Measurements from ENCODE around the gene CAPN3. TPM values are rescaled to one million over a fixed set of nuclear protein-coding genes. Genes with fewer than 3 reads are reported as not detected.

Gene CAPN3
- total RNA-seq, 1 experiment from 2014 or later = 0.54 TPM

GRCh38 chr15:42401544-42402454, 42.5 kb downstream of the CAPN3 start:
- Histone ChIP-seq H3K27ac (ENCODE audit: low read depth, low read length, poor library complexity, severe bottlenecking) (no peak overlapping the region), H3K36me3 (ENCODE audit: insufficient read depth, low read length, poor library complexity, severe bottlenecking) (no peaks in the 10 kb centered on the region), H3K27me3 (replicated peaks; ENCODE audit: insufficient read depth, low read depth, low read length, poor library complexity) (no peaks in the 10 kb centered on the region), H3K4me1 (ENCODE audit: insufficient read depth, low read length, poor library complexity, severe bottlenecking) (no peaks in the 10 kb centered on the region), H3K4me3 (ENCODE audit: low read depth, low read length, poor library complexity, severe bottlenecking) (no peak overlapping the region), H3K9me3 (ENCODE audit: low read depth, low read length, poor library complexity, severe bottlenecking) (no peaks in the 10 kb centered on the region)
- TF ChIP-seq EZH2 (IDR thresholded peaks at IDR 0.05; ENCODE audit: borderline replicate concordance, low read depth, low read length, poor library complexity, severe bottlenecking) = no peak
- BruUV-seq (replicated peaks) = no TSS peak
- CTCF ChIA-PET = no interaction called here
- no peak for DNase-seq (ENCODE audit: low spot score)
- POLR2A ChIA-PET (ENCODE audit: low non-redundant PET) = no interaction called here
- intact Hi-C loops (cut with micrococcal nuclease; ENCODE audit: unreplicated experiment) = no loop called here

- DNase-seq (ENCODE audit: low spot score) = no peak
- POLR2A ChIA-PET (ENCODE audit: low non-redundant PET) = no interaction called here
- no peak overlapping the region for H3K4me3 ChIP-seq (ENCODE audit: low read depth, low read length, poor library complexity, severe bottlenecking)
- no peaks in the 10 kb centered on the region for H3K4me1 ChIP-seq (ENCODE audit: insufficient read depth, low read length, poor library complexity, severe bottlenecking)
- H3K27me3 ChIP-seq (replicated peaks; ENCODE audit: insufficient read depth, low read depth, low read length, poor library complexity) = no peaks in the 10 kb centered on the region
- no TSS peak for BruUV-seq (replicated peaks)
- no peaks in the 10 kb centered on the region for H3K9me3 ChIP-seq (ENCODE audit: low read depth, low read length, poor library complexity, severe bottlenecking)
- no peak overlapping the region for H3K27ac ChIP-seq (ENCODE audit: low read depth, low read length, poor library complexity, severe bottlenecking)
- TF ChIP-seq, protein P1, sequence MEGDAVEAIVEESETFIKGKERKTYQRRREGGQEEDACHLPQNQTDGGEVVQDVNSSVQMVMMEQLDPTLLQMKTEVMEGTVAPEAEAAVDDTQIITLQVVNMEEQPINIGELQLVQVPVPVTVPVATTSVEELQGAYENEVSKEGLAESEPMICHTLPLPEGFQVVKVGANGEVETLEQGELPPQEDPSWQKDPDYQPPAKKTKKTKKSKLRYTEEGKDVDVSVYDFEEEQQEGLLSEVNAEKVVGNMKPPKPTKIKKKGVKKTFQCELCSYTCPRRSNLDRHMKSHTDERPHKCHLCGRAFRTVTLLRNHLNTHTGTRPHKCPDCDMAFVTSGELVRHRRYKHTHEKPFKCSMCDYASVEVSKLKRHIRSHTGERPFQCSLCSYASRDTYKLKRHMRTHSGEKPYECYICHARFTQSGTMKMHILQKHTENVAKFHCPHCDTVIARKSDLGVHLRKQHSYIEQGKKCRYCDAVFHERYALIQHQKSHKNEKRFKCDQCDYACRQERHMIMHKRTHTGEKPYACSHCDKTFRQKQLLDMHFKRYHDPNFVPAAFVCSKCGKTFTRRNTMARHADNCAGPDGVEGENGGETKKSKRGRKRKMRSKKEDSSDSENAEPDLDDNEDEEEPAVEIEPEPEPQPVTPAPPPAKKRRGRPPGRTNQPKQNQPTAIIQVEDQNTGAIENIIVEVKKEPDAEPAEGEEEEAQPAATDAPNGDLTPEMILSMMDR (conservative IDR thresholded peaks at IDR 0.05; ENCODE audit: low read depth, low read length) = no peak
- intact Hi-C loops (cut with micrococcal nuclease; ENCODE audit: unreplicated experiment) = no loop called here
- CTCF ChIA-PET = no interaction called here
- H3K36me3 ChIP-seq (ENCODE audit: insufficient read depth, low read length, poor library complexity, severe bottlenecking) = no peaks in the 10 kb centered on the region
These were observed 43.3 kb downstream of the CAPN3 start for GRCh38 chr15:42402455-42403205.

- Histone ChIP-seq H3K9me3 (ENCODE audit: low read depth, low read length, poor library complexity, severe bottlenecking) (no peaks in the 10 kb centered on the region), H3K4me1 (ENCODE audit: insufficient read depth, low read length, poor library complexity, severe bottlenecking) (no peaks in the 10 kb centered on the region), H3K27ac (ENCODE audit: low read depth, low read length, poor library complexity, severe bottlenecking) (no peak overlapping the region), H3K36me3 (ENCODE audit: insufficient read depth, low read length, poor library complexity, severe bottlenecking) (no peaks in the 10 kb centered on the region), H3K27me3 (replicated peaks; ENCODE audit: insufficient read depth, low read depth, low read length, poor library complexity) (no peaks in the 10 kb centered on the region), H3K4me3 (ENCODE audit: low read depth, low read length, poor library complexity, severe bottlenecking) (no peak overlapping the region)
- intact Hi-C loops (cut with micrococcal nuclease; ENCODE audit: unreplicated experiment) = no loop called here
- no TSS peak for BruUV-seq (replicated peaks)
- CTCF ChIA-PET = no interaction called here
- no peak for DNase-seq (ENCODE audit: low spot score)
- no peak for TF ChIP-seq EZH2 (IDR thresholded peaks at IDR 0.05; ENCODE audit: borderline replicate concordance, low read depth, low read length, poor library complexity, severe bottlenecking)
- TF ChIP-seq, protein P1 (conservative IDR thresholded peaks at IDR 0.05; ENCODE audit: low read depth, low read length) = no peak
- POLR2A ChIA-PET (ENCODE audit: low non-redundant PET) = no interaction called here
These were observed 44.1 kb downstream of the CAPN3 start for GRCh38 chr15:42403389-42403788.
